Measurements from ENCODE around the gene MAST4.

MAST4 gene

GRCh38 chr5:67000794-67001475, 404.7 kb downstream of the MAST4 start:
- Histone ChIP-seq H3K4me1 (ENCODE audit: control insufficient read depth, insufficient read depth, low read length) (peaks cover 6% of the 10 kb centered on the region), H3K36me3 (ENCODE audit: control insufficient read depth, insufficient read depth, low read length) (no peaks in the 10 kb centered on the region)

DNA sequence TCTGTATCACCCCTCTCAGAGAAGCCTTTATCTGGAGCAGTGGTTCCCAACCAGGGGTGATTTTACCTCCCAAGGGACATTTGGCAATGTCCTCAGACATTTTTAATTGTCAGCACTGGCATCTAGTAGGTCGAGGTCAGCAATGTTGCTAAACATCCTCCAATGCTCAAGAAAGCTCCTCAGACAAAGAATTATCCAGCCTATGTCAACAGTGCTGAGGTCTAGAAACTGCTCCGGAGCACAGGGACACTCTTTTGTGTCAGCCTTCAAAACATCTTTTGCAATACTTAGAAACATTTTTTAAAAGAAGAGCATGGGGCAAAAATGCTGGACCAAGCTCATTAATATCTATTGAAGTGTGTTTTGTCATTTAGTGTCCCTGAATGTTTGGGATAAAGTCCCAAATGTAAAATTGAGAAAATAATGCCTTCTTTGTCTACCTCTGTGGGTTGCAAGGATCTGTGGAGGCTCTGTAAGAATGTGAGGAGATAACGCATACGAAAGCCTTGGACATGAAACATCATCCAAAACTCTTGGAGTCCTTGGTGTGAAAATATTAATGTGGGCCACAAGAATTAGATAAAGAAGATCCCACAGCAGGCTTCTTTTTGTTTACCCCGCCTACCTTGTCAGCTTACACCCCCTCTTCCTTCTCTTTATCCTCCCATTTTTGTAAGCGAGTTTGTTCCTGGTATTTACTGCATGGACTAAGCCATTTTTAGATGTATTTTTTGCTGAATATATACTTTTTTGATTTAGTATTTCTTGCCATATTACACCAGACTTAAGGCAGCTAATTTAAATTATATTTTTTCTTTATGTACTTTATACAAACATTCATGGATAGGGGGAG, 406.9 kb downstream of the MAST4 start:
- H3K9ac ChIP-seq (ENCODE audit: low read depth, low read length), result no peak overlapping the region
- peak overlapping the region; percentile 78 for H3K4me3 ChIP-seq (ENCODE audit: low read depth, low read length)
- no peaks in the 10 kb centered on the region for H3K36me3 ChIP-seq (ENCODE audit: control insufficient read depth, insufficient read depth, low read length)

More at GRCh38 chr5:67000794-67001475, 404.7 kb downstream of the MAST4 start:
- no peaks in the 10 kb centered on the region for H3K9me3 ChIP-seq (ENCODE audit: control insufficient read depth, insufficient read depth, low read length)
- peaks cover 18% of the 10 kb centered on the region for H3K27me3 ChIP-seq (ENCODE audit: control insufficient read depth, insufficient read depth, low read length)
- no peak overlapping the region for H3K4me3 ChIP-seq (ENCODE audit: low read depth, low read length)
- H3K9ac ChIP-seq (ENCODE audit: low read depth, low read length), result no peak overlapping the region

DNA sequence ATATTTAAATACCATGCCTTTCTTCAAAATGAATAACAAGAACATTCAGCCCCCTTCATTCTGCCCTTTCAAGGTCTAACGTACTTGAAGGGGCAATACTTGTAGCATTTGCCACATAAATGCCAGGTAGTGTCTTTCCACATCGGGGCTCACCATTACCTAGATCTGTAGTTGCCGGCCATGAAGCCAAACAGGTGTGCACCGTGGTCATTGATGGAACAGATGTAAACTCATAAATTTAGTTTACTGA, 407.4 kb downstream of the MAST4 start:
- Histone ChIP-seq H3K9ac (ENCODE audit: low read depth, low read length) (peak overlapping the region; percentile 41), H3K4me1 (ENCODE audit: control insufficient read depth, insufficient read depth, low read length) (peaks cover 6% of the 10 kb centered on the region), H3K4me3 (ENCODE audit: low read depth, low read length) (peak overlapping the region; percentile 78), H3K36me3 (ENCODE audit: control insufficient read depth, insufficient read depth, low read length) (no peaks in the 10 kb centered on the region), H3K9me3 (ENCODE audit: control insufficient read depth, insufficient read depth, low read length) (no peaks in the 10 kb centered on the region), H3K27me3 (ENCODE audit: control insufficient read depth, insufficient read depth, low read length) (peaks cover 19% of the 10 kb centered on the region)

More for the DNA sequence above, 406.9 kb downstream of the MAST4 start:
- peaks cover 6% of the 10 kb centered on the region for H3K4me1 ChIP-seq (ENCODE audit: control insufficient read depth, insufficient read depth, low read length)
- H3K27me3 ChIP-seq (ENCODE audit: control insufficient read depth, insufficient read depth, low read length), result peaks cover 19% of the 10 kb centered on the region
- no peaks in the 10 kb centered on the region for H3K9me3 ChIP-seq (ENCODE audit: control insufficient read depth, insufficient read depth, low read length)

DNA sequence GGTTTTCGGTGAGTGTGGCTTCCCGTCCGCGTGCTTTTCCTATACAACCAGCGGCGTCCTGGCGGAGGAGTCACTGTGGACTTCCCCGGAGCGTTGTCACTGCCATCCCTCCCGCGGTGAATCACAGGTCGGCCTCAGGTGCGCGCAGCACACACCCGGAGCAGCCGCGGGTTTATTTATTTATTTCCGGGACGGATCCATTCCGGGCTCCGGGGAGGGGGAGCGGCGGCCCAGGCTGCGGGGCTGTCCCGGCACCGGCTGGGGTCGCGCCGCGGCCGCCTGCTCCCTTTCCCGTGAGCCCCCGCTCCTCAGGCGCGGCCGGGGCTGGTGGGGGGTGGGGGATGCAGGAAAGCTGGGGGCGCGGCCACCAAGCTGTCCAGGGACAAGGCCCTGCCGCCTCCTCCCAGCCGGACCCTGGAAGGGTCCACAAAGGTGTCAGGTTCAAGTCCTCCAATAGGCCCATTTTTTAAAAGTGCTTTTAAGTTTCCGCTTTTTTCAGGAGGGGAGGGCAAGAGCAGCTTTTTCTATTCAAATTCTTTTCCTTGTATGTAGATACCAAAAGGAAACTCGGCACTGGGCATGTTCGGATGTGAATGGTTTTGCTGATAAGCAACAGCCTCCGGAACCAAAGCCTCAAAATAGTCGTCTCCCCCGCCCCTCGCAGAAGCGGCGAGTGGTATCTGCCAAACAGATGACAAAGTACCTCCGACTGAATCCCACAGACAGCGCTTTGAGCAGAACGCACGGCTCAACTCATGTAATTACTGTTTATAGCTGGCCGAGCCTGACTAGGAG, 407.9 kb downstream of the MAST4 start:
- H3K4me3 ChIP-seq (ENCODE audit: low read depth, low read length), result peak overlapping the region; percentile 87
- peaks cover 19% of the 10 kb centered on the region for H3K27me3 ChIP-seq (ENCODE audit: control insufficient read depth, insufficient read depth, low read length)
- H3K4me1 ChIP-seq (ENCODE audit: control insufficient read depth, insufficient read depth, low read length), result peaks cover 6% of the 10 kb centered on the region
- H3K9ac ChIP-seq (ENCODE audit: low read depth, low read length), result peak overlapping the region; percentile 70
- no peaks in the 10 kb centered on the region for H3K36me3 ChIP-seq (ENCODE audit: control insufficient read depth, insufficient read depth, low read length)
- H3K9me3 ChIP-seq (ENCODE audit: control insufficient read depth, insufficient read depth, low read length), result no peaks in the 10 kb centered on the region

DNA sequence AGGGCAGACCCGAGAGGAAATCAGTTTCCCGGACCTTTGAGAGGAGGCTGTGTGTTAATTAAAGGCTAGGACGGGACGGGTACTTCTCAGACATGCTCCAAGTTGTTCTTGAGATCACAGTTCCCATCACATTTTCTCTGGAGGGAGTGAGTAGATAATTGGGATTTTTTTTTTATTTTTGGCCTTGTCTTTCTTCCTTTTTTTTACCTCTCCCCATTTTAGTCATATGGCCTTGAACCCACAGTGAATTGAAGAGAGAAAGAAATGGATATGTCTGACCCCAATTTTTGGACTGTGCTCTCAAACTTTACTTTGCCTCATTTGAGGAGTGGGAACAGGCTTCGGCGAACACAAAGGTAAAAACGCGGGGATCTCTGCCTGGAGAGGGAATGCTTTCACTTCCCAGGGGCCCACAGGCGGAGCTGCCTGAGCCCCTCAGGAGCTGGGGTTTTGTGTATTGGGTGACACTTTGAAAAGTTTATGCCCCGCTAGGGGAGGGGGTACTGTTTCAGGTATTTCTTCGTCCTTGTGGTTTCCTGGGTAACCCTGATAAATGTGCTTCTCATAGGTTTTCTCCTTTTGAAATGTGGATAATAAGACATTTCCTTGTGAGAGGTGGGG, 408.6 kb downstream of the MAST4 start:
- H3K4me1 ChIP-seq (ENCODE audit: control insufficient read depth, insufficient read depth, low read length), result peaks cover 6% of the 10 kb centered on the region
- no peaks in the 10 kb centered on the region for H3K36me3 ChIP-seq (ENCODE audit: control insufficient read depth, insufficient read depth, low read length)
- H3K9ac ChIP-seq (ENCODE audit: low read depth, low read length), result peak overlapping the region; percentile 70
- H3K9me3 ChIP-seq (ENCODE audit: control insufficient read depth, insufficient read depth, low read length), result no peaks in the 10 kb centered on the region
- H3K4me3 ChIP-seq (ENCODE audit: low read depth, low read length), result peak overlapping the region; percentile 87
- H3K27me3 ChIP-seq (ENCODE audit: control insufficient read depth, insufficient read depth, low read length), result peaks cover 19% of the 10 kb centered on the region

DNA sequence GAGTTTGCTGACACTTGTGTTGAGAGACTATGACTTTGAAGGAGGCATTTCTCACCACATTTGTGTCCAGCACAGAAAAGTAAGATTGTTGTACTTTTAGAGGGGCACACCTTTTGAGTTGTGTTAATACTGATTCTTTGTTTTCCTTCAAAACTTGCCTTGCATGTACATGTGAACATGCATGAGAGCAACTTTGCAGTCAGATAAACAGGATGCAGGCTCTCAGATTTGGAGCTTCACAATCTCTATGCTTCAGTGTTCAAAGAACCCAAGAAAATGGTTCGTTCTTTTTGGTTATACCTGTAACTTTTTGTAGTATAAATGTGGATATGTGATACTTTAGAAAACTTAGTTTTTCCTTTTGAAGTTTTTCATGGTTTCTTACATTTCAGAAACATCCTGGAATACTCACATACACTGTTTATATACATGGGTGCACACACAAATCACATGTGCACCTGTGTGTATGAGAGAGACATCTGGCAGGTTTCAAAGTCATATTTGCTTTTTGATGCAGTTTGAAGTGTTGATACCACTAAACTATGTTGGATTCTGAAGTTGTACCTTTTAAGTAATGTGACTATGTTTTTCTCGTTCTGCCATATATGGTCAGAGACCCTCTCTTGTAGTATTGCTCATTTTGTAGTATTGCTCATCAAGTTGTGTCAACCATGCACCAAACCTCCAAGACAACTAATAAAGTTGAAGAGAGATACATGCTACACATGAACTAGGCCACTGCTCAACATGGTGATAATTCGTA, 409.7 kb downstream of the MAST4 start:
- Histone ChIP-seq H3K4me3 (ENCODE audit: low read depth, low read length) (no peak overlapping the region), H3K36me3 (ENCODE audit: control insufficient read depth, insufficient read depth, low read length) (no peaks in the 10 kb centered on the region), H3K4me1 (ENCODE audit: control insufficient read depth, insufficient read depth, low read length) (peaks cover 6% of the 10 kb centered on the region), H3K27me3 (ENCODE audit: control insufficient read depth, insufficient read depth, low read length) (peaks cover 19% of the 10 kb centered on the region), H3K9me3 (ENCODE audit: control insufficient read depth, insufficient read depth, low read length) (no peaks in the 10 kb centered on the region), H3K9ac (ENCODE audit: low read depth, low read length) (no peak overlapping the region)

- peaks cover 8% of the 10 kb centered on the region for H3K4me1 ChIP-seq (ENCODE audit: control insufficient read depth, insufficient read depth, low read length)
- no peaks in the 10 kb centered on the region for H3K36me3 ChIP-seq (ENCODE audit: control insufficient read depth, insufficient read depth, low read length)
- no peak overlapping the region for H3K4me3 ChIP-seq (ENCODE audit: low read depth, low read length)
- no peak overlapping the region for H3K9ac ChIP-seq (ENCODE audit: low read depth, low read length)
- peaks cover 19% of the 10 kb centered on the region for H3K27me3 ChIP-seq (ENCODE audit: control insufficient read depth, insufficient read depth, low read length)
- no peaks in the 10 kb centered on the region for H3K9me3 ChIP-seq (ENCODE audit: control insufficient read depth, insufficient read depth, low read length)
These were observed 410.3 kb downstream of the MAST4 start for GRCh38 chr5:67006500-67006848.

GRCh38 chr5:67009028-67009427, 412.8 kb downstream of the MAST4 start:
- H3K4me3 ChIP-seq (ENCODE audit: low read depth, low read length), result no peak overlapping the region
- peaks cover 6% of the 10 kb centered on the region for H3K27me3 ChIP-seq (ENCODE audit: control insufficient read depth, insufficient read depth, low read length)
- peaks cover 2% of the 10 kb centered on the region for H3K4me1 ChIP-seq (ENCODE audit: control insufficient read depth, insufficient read depth, low read length)
- no peaks in the 10 kb centered on the region for H3K36me3 ChIP-seq (ENCODE audit: control insufficient read depth, insufficient read depth, low read length)
- H3K9ac ChIP-seq (ENCODE audit: low read depth, low read length), result no peak overlapping the region
- no peaks in the 10 kb centered on the region for H3K9me3 ChIP-seq (ENCODE audit: control insufficient read depth, insufficient read depth, low read length)

DNA sequence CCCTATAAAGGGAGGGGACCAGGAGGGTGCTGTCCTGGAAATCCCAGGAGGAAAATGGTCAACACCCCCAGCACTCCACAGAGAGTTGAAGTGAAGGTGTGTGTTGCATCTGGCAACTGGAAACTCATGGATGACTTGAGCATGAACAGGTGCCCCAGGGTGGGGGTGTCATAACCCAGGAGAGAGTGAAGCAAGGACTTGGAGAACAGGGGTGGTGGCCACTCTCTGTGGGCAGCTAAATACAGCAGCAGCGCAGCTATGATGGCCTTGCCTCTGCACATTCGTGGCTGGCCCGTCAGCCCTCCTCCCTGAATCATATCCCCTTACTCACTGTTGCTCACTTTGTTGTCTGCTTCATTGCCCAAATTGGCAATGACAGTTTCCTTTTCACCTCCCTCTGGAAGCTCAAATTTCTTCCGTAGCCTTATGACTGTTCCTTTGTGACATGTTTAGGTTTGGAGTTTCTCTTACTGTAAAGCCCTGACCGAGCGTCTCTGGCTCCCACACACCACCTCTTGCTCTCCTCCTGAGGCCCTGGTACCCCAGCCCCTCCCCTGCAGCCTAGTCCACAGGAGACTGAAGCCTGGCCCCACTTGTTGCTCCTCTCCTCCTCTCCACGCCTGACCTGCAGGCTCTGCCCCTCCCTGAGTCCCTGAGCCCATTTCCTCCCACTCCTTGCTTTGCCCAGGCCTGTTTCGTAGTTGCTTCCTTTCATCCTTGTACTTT, 414.7 kb downstream of the MAST4 start:
- peak overlapping the region; percentile 40 for H3K9ac ChIP-seq (ENCODE audit: low read depth, low read length)
- H3K9me3 ChIP-seq (ENCODE audit: control insufficient read depth, insufficient read depth, low read length), result no peaks in the 10 kb centered on the region
- H3K4me3 ChIP-seq (ENCODE audit: low read depth, low read length), result no peak overlapping the region
- peaks cover 2% of the 10 kb centered on the region for H3K4me1 ChIP-seq (ENCODE audit: control insufficient read depth, insufficient read depth, low read length)
- no peaks in the 10 kb centered on the region for H3K36me3 ChIP-seq (ENCODE audit: control insufficient read depth, insufficient read depth, low read length)
- peaks cover 15% of the 10 kb centered on the region for H3K27me3 ChIP-seq (ENCODE audit: control insufficient read depth, insufficient read depth, low read length)

GRCh38 chr5:67011422-67011821, 415.2 kb downstream of the MAST4 start:
- peaks cover 2% of the 10 kb centered on the region for H3K4me1 ChIP-seq (ENCODE audit: control insufficient read depth, insufficient read depth, low read length)
- peak overlapping the region; percentile 40 for H3K9ac ChIP-seq (ENCODE audit: low read depth, low read length)

More at GRCh38 chr5:67011422-67011821, 415.2 kb downstream of the MAST4 start:
- H3K4me3 ChIP-seq (ENCODE audit: low read depth, low read length), result no peak overlapping the region
- no peaks in the 10 kb centered on the region for H3K9me3 ChIP-seq (ENCODE audit: control insufficient read depth, insufficient read depth, low read length)
- H3K36me3 ChIP-seq (ENCODE audit: control insufficient read depth, insufficient read depth, low read length), result no peaks in the 10 kb centered on the region
- H3K27me3 ChIP-seq (ENCODE audit: control insufficient read depth, insufficient read depth, low read length), result peaks cover 13% of the 10 kb centered on the region
